SK-N-SH (cell line): ENCODE measurements around the gene SHC3. TPM values are rescaled to one million over a fixed set of nuclear protein-coding genes. Genes with fewer than 3 reads are reported as not detected.

ENCODE experiments used
- CTCF ChIA-PET: fragments of 300-600, 350-600 bp; formaldehyde crosslinking; extraction: SDS; loops from one replicate; lab custom pipeline; 2021; lab: Yijun Ruan, JAX
- POLR2A ChIA-PET: fragments of 350-600 bp; sonication (Branson Sonifier 250); formaldehyde crosslinking; extraction: SDS; loops from one replicate; lab custom pipeline; 2020; ENCODE audit warnings: antibody characterized with exemption, inconsistent platforms; lab: Yijun Ruan, JAX
- DNase-seq: peaks from one replicate; pipeline ENCODE4 v3.0.0; 2012
- H2AFZ ChIP-seq: fragments of 200-600 bp; sonication (generic); 2 replicates; pipeline ENCODE4 v1.8.1; 2016; ENCODE audit warnings: antibody characterized with exemption, mild to moderate bottlenecking, low read depth
- H3F3A ChIP-seq: fragments of 200-600 bp; sonication (generic); replicated peaks from 2 replicates; pipeline ENCODE3; 2016; ENCODE audit warnings: antibody characterized with exemption, mild to moderate bottlenecking; ENCODE audit not compliant: insufficient read depth
- H3K27ac ChIP-seq, 2 experiments: fragments of 200-500 bp in 1 of 2; fragments of 200-600 bp in 1 of 2; sonication (Bioruptor generic) in 1 of 2; sonication (generic), shearing (Covaris generic) in 1 of 2; 2 replicates each; pipeline versions ENCODE4 v1.5.1 to v1.6.1; 2014 to 2016; ENCODE audit warnings: low read depth in 2 of 2, inconsistent platforms in 1 of 2, low read length in 1 of 2, mild to moderate bottlenecking in 1 of 2, mixed read lengths in 1 of 2
- H3K27me3 ChIP-seq: fragments of 200-600 bp; sonication (generic), shearing (Covaris generic); 2 replicates; pipeline ENCODE4 v1.6.1; 2016; ENCODE audit warnings: mixed run types; ENCODE audit not compliant: insufficient read depth
- H3K36me3 ChIP-seq, 2 experiments: fragments of 200-500 bp in 1 of 2; fragments of 200-600 bp in 1 of 2; sonication (Bioruptor generic) in 1 of 2; sonication (generic) in 1 of 2; replicated peaks in 1 of 2; 2 replicates each; pipeline versions ENCODE3 to v1.5.1; 2014 to 2016; ENCODE audit warnings: low read length in 1 of 2, mild to moderate bottlenecking in 1 of 2; ENCODE audit not compliant: insufficient read depth in 2 of 2, control insufficient read depth in 1 of 2
- H3K4me1 ChIP-seq, 2 experiments: fragments of 200-500 bp in 1 of 2; fragments of 200-600 bp in 1 of 2; sonication (Bioruptor generic) in 1 of 2; sonication (generic), shearing (Covaris generic) in 1 of 2; 2 replicates each; pipeline versions ENCODE4 v1.5.1 to v1.6.1; 2014 to 2016; ENCODE audit warnings: low read depth in 1 of 2, low read length in 1 of 2, mixed run types in 1 of 2; ENCODE audit not compliant: insufficient read depth in 2 of 2, control insufficient read depth in 1 of 2
- H3K4me2 ChIP-seq: fragments of 200-600 bp; sonication (generic), shearing (Covaris generic); 2 replicates; pipeline ENCODE4 v1.6.1; 2017; ENCODE audit warnings: mixed run types
- H3K4me3 ChIP-seq, 2 experiments: fragments of 200-500 bp in 1 of 2; fragments of 200-600 bp in 1 of 2; sonication (Bioruptor generic) in 1 of 2; sonication (generic), shearing (Covaris generic) in 1 of 2; 2 replicates each; pipeline versions ENCODE4 v1.5.1 to v1.8.1; 2014 to 2016; ENCODE audit warnings: low read depth in 2 of 2, inconsistent platforms in 1 of 2, low read length in 1 of 2, mild to moderate bottlenecking in 1 of 2, mixed read lengths in 1 of 2, moderate library complexity in 1 of 2
- H3K79me2 ChIP-seq: fragments of 200-600 bp; sonication (generic); 2 replicates; pipeline ENCODE4 v1.8.1; 2017; ENCODE audit warnings: mild to moderate bottlenecking; ENCODE audit not compliant: insufficient read depth
- H3K9ac ChIP-seq: fragments of 200-600 bp; sonication (generic); 2 replicates; pipeline ENCODE4 v1.6.1; 2017; ENCODE audit warnings: mixed run types
- H3K9me2 ChIP-seq: fragments of 200-600 bp; sonication (generic); 2 replicates; pipeline ENCODE4 v1.6.1; 2017; ENCODE audit warnings: mixed run types
- H3K9me3 ChIP-seq: fragments of 200-600 bp; sonication (generic); 2 replicates; pipeline ENCODE4 v1.6.1; 2017; ENCODE audit warnings: mixed run types, mild to moderate bottlenecking, moderate library complexity
- H4K20me1 ChIP-seq: fragments of 200-600 bp; sonication (generic); 2 replicates; pipeline ENCODE4 v1.6.1; 2017; ENCODE audit warnings: mild to moderate bottlenecking, mixed run types; ENCODE audit not compliant: insufficient read depth
- EP300 ChIP-seq, 2 experiments: IDR thresholded peaks; 2 replicates each; pipeline versions ENCODE4 v1.4.0 to v1.6.1; 2012; ENCODE audit warnings: borderline replicate concordance in 1 of 2, low read depth in 1 of 2, low read length in 1 of 2
- FOSL2 ChIP-seq: IDR thresholded peaks from 2 replicates; pipeline ENCODE4 v1.4.0; 2012; ENCODE audit warnings: low read depth, mild to moderate bottlenecking, moderate library complexity, borderline replicate concordance
- FOXJ3 ChIP-seq: sonication (generic); formaldehyde crosslinking; IDR thresholded peaks from 2 replicates; pipeline ENCODE4 v1.5.1; 2020; ENCODE audit warnings: mild to moderate bottlenecking, missing genetic modification reagents
- FOXM1 ChIP-seq: IDR thresholded peaks from 2 replicates; pipeline ENCODE4 v1.4.0; 2012; ENCODE audit warnings: low read depth, mild to moderate bottlenecking
- GATA2 ChIP-seq: sonication (generic); formaldehyde crosslinking; IDR thresholded peaks from 2 replicates; pipeline ENCODE4 v1.5.0; 2020; ENCODE audit warnings: mild to moderate bottlenecking, missing genetic modification reagents
- IRF3 ChIP-seq: fragments of 150-350 bp; IDR thresholded peaks from 2 replicates; pipeline ENCODE4 v1.6.1; 2016; ENCODE audit warnings: mild to moderate bottlenecking, low read depth, low read length
- MXI1 ChIP-seq: IDR thresholded peaks from 2 replicates; pipeline ENCODE4 v1.6.1; 2012; ENCODE audit warnings: mild to moderate bottlenecking, low read depth, low read length, improper control_type of control experiment
- NFIC ChIP-seq: IDR thresholded peaks from 2 replicates; pipeline ENCODE4 v1.4.0; 2012; ENCODE audit warnings: borderline replicate concordance
- POLR2AphosphoS5 ChIP-seq: IDR thresholded peaks from 2 replicates; pipeline ENCODE4 v1.6.1; 2012; ENCODE audit warnings: low read depth, low read length
- REST ChIP-seq: IDR thresholded peaks from 2 replicates; pipeline ENCODE4 v1.6.1; 2012; ENCODE audit warnings: mild to moderate bottlenecking, low read depth, low read length, moderate library complexity
- TEAD4 ChIP-seq: IDR thresholded peaks from 2 replicates; pipeline ENCODE4 v1.4.0; 2012; ENCODE audit warnings: mild to moderate bottlenecking, borderline replicate concordance; ENCODE audit not compliant: insufficient read depth
- USF1 ChIP-seq: IDR thresholded peaks from 2 replicates; pipeline ENCODE4 v1.4.0; 2012; ENCODE audit warnings: low read depth, borderline replicate concordance
- YY1 ChIP-seq: IDR thresholded peaks from 2 replicates; pipeline ENCODE4 v1.4.0; 2012; ENCODE audit warnings: low read depth, mild to moderate bottlenecking
- WGBS: methylation state at CpG from one replicate; pipeline ENCODE4 v1.1.6; 2017; ENCODE audit warnings: low lambda C conversion rate; 5-methylcytosine and 5-hydroxymethylcytosine counted together
- polyA plus RNA-seq, 3 experiments: library from polyadenylated mRNA; depleted of rRNA; stranded (reverse); fragments of >200 nt; gene quantifications; 2 replicates each; pipeline ENCODE4 v1.2.3, GENCODE V29; 2012

SHC3 gene
- polyA plus RNA-seq, 1 of the 3 experiments (the other 2 are of a cell fraction): 3.2 TPM

GRCh38 chr9:89109666-89110065 is 69.0 kb downstream of the SHC3 start:
- Histone ChIP-seq H3K27me3 (no peaks in the 10 kb centered on the region), H3K4me1 (no peaks in the 10 kb centered on the region; a peak in 1 of 4 replicates), H3F3A (no peaks in the 10 kb centered on the region), H3K27ac (no peak overlapping the region), H3K36me3 (peaks cover 0 to 32% of the 10 kb centered on the region in 2 experiments), H3K9ac (no peak overlapping the region), H3K9me3 (peaks cover 6% of the 10 kb centered on the region; the same call in 1 of the 2 replicates), H3K79me2 (peaks cover 44% of the 10 kb centered on the region), H3K4me3 (no peak overlapping the region; a peak in 1 of 4 replicates), H4K20me1 (peaks cover 5% of the 10 kb centered on the region; the same call in 1 of the 2 replicates), H3K9me2 (no peaks in the 10 kb centered on the region), H2AFZ (no peak overlapping the region), H3K4me2 (no peak overlapping the region)
- DNase-seq: no peak
- POLR2A ChIA-PET: no interaction called here
- CTCF ChIA-PET: no interaction called here
- no peak for TF ChIP-seq MXI1
- TF ChIP-seq FOSL2: no peak
- TF ChIP-seq FOXM1: no peak
- TF ChIP-seq POLR2AphosphoS5: no peak
- TF ChIP-seq USF1: no peak
- no peak for TF ChIP-seq IRF3

GRCh38 chr9:89107406-89107805 is 71.2 kb downstream of the SHC3 start:
- peaks cover 6% of the 10 kb centered on the region; the same call in 1 of the 2 replicates for H3K9me3 ChIP-seq
- H4K20me1 ChIP-seq: no peaks in the 10 kb centered on the region
- CTCF ChIA-PET: no interaction called here
- peaks cover 24% of the 10 kb centered on the region; the same call in 1 of the 2 replicates for H3K79me2 ChIP-seq
- H2AFZ ChIP-seq: no peak overlapping the region
- no peak overlapping the region for H3K9ac ChIP-seq
- H3K9me2 ChIP-seq: no peaks in the 10 kb centered on the region
- TF ChIP-seq TEAD4: no peak
- H3K27me3 ChIP-seq: no peaks in the 10 kb centered on the region
- H3K27ac ChIP-seq: no peak overlapping the region
- H3K4me3 ChIP-seq: no peak overlapping the region
- POLR2A ChIA-PET: no interaction called here
- no peaks in the 10 kb centered on the region for H3F3A ChIP-seq
- no peaks in the 10 kb centered on the region; a peak in 1 of 4 replicates for H3K4me1 ChIP-seq
- peaks cover 0 to 34% of the 10 kb centered on the region in 2 experiments for H3K36me3 ChIP-seq
- no peak for DNase-seq
- no peak overlapping the region for H3K4me2 ChIP-seq
- WGBS: 64% methylated on average over 3 of the region's 3 CpGs

- POLR2A ChIA-PET: no interaction called here
- no peaks in the 10 kb centered on the region for H3K9me2 ChIP-seq
- CTCF ChIA-PET: no interaction called here
- no peaks in the 10 kb centered on the region for H3F3A ChIP-seq
- H4K20me1 ChIP-seq: no peaks in the 10 kb centered on the region
- DNase-seq: no peak
- H3K79me2 ChIP-seq: peaks cover 22% of the 10 kb centered on the region; the same call in 1 of the 2 replicates
- no peak overlapping the region for H3K4me3 ChIP-seq
- H3K27me3 ChIP-seq: no peaks in the 10 kb centered on the region
- H2AFZ ChIP-seq: no peak overlapping the region
- no peaks in the 10 kb centered on the region; a peak in 1 of 4 replicates for H3K4me1 ChIP-seq
- H3K9ac ChIP-seq: no peak overlapping the region
- 94% methylated on average over 9 of the region's 10 CpGs for WGBS
- H3K36me3 ChIP-seq: peaks cover 0 to 36% of the 10 kb centered on the region in 2 experiments
- peaks cover 6% of the 10 kb centered on the region; the same call in 1 of the 2 replicates for H3K9me3 ChIP-seq
- H3K4me2 ChIP-seq: no peak overlapping the region
- H3K27ac ChIP-seq: no peak overlapping the region
- TF ChIP-seq GATA2 (no peak), EP300 (IDR thresholded peaks at IDR 0.05; ENCODE audit: borderline replicate concordance in 1 of 2, low read depth in 1 of 2, low read length in 1 of 2) (no peak), REST (no peak), MXI1 (no peak), YY1 (no peak), FOXJ3 (no peak), NFIC (no peak)
Observed at GRCh38 chr9:89106224-89106851, 72.3 kb downstream of the SHC3 start.
